ENCODE results near the gene LRRIQ4. TPM values are rescaled to one million over a fixed set of nuclear protein-coding genes. Genes with fewer than 3 reads are reported as not detected.

Gene LRRIQ4
- total RNA-seq, 4 donors from 2014 or later, result not detected

- H3K36me3 ChIP-seq, result peaks cover 8 to 78% of the 10 kb centered on the region in 2 donors
- no peak for TF ChIP-seq POLR2AphosphoS5 (IDR thresholded peaks at IDR 0.05)
- TF ChIP-seq EP300 (IDR thresholded peaks at IDR 0.05), result no peak
- TF ChIP-seq, protein P1, sequence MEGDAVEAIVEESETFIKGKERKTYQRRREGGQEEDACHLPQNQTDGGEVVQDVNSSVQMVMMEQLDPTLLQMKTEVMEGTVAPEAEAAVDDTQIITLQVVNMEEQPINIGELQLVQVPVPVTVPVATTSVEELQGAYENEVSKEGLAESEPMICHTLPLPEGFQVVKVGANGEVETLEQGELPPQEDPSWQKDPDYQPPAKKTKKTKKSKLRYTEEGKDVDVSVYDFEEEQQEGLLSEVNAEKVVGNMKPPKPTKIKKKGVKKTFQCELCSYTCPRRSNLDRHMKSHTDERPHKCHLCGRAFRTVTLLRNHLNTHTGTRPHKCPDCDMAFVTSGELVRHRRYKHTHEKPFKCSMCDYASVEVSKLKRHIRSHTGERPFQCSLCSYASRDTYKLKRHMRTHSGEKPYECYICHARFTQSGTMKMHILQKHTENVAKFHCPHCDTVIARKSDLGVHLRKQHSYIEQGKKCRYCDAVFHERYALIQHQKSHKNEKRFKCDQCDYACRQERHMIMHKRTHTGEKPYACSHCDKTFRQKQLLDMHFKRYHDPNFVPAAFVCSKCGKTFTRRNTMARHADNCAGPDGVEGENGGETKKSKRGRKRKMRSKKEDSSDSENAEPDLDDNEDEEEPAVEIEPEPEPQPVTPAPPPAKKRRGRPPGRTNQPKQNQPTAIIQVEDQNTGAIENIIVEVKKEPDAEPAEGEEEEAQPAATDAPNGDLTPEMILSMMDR (IDR thresholded peaks at IDR 0.05), result no peak
- no peak for TF ChIP-seq POLR2A (IDR thresholded peaks at IDR 0.05)
These were observed 34.8 kb upstream of the LRRIQ4 start for GRCh38 chr3:169777822-169778221.

GRCh38 chr3:169780742-169781141, 31.9 kb upstream of the LRRIQ4 start:
- Histone ChIP-seq H3K4me3 (no peak overlapping the region), H3K27me3 (no peaks in the 10 kb centered on the region), H3K36me3 (peaks cover 18 to 96% of the 10 kb centered on the region in 2 donors), H3K4me1 (peaks cover 0 to 25% (median 3%) of the 10 kb centered on the region in 3 donors), H3K9me3 (no peaks in the 10 kb centered on the region), H3K27ac (no peak overlapping the region)
- no peak for ATAC-seq
- no peak for TF ChIP-seq POLR2A (IDR thresholded peaks at IDR 0.05)
- no peak for TF ChIP-seq POLR2AphosphoS5 (IDR thresholded peaks at IDR 0.05)
- TF ChIP-seq, protein P1 (IDR thresholded peaks at IDR 0.05), result no peak
- TF ChIP-seq EP300 (IDR thresholded peaks at IDR 0.05), result no peak
- WGBS, 2 donors (ENCODE audit: low coverage in 1 of 2), result 61 to 82% methylated on average over 2 of the region's 2 CpGs

More at GRCh38 chr3:169777822-169778221, 34.8 kb upstream of the LRRIQ4 start:
- H3K9me3 ChIP-seq, result no peaks in the 10 kb centered on the region
- H3K4me3 ChIP-seq, result no peak overlapping the region
- ATAC-seq, result no peak
- H3K27me3 ChIP-seq, result no peaks in the 10 kb centered on the region
- no peak overlapping the region for H3K27ac ChIP-seq
- peaks cover 6 to 47% (median 22%) of the 10 kb centered on the region in 3 donors for H3K4me1 ChIP-seq
- 80% methylated on average over 3 of the region's 4 CpGs; no CpG with 5 or more reads in 1 of the 2 donors for WGBS, 2 donors (ENCODE audit: low coverage in 1 of 2)

DNA sequence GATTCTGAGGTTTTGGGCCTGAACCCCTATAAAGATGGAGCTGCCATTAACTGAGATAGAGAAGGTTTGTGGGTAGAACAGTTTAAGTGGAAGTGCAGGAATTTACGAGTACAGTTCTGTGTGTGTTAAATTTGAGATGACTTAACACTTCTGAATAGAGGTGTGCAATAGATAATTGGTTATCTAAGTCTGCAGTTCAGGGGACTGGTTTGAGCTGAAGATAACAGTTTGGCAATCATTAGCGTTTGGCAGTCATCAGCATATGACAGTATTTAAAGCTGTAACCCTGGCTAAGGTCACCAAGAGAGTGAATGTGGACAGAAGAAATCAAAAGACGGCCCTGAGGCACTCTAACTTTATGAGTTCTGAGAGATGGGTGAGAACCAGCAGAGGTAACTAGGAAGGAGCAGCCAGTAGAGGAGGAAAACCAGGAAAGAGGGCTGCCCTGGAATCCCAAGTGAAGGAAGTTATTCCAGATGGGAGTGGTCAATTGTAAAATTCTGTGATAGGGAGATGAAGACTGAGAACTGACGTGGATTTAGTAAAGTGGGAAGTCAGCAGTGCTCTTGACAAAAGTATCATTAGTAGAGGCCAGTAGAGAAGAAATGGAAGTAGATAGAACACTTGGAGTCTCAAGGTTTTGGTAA, 31.3 kb upstream of the LRRIQ4 start:
- no peaks in the 10 kb centered on the region for H3K9me3 ChIP-seq
- H3K4me1 ChIP-seq, result peaks cover 0 to 19% (median 0%) of the 10 kb centered on the region in 3 donors
- peaks cover 18 to 97% of the 10 kb centered on the region in 2 donors for H3K36me3 ChIP-seq
- WGBS, 2 donors (ENCODE audit: low coverage in 1 of 2), result 80 to 90% methylated on average over 2 to 4 of the region's 4 CpGs
- no peak for ATAC-seq
- no peak overlapping the region for H3K27ac ChIP-seq
- no peaks in the 10 kb centered on the region for H3K27me3 ChIP-seq
- TF ChIP-seq POLR2AphosphoS5 (IDR thresholded peaks at IDR 0.05) (no peak), EP300 (IDR thresholded peaks at IDR 0.05) (no peak), POLR2A (IDR thresholded peaks at IDR 0.05) (no peak)
- TF ChIP-seq, protein P1 (IDR thresholded peaks at IDR 0.05), result no peak
- H3K4me3 ChIP-seq, result no peak overlapping the region

DNA sequence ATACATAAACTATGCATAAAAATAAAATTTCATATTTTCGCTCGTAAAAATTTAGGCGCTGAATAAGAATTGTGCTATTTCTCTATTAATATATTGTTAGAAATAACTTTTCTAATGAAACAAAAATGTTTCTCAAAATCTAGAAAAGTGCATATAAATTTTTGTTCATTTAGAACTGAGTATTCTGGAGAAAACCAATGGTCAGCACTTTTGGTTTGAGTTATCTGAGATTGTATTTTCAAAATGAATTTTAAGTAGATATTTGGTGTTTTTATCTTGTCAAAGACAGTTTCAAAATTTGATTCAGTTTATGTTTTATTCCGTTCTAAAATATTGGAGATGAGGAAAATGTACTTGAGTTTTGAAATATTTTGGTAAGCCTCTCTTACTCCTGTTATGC, 25.6 kb upstream of the LRRIQ4 start:
- Histone ChIP-seq H3K4me1 (no peaks in the 10 kb centered on the region), H3K27me3 (no peaks in the 10 kb centered on the region), H3K27ac (no peak overlapping the region), H3K36me3 (peaks cover 15 to 94% of the 10 kb centered on the region in 2 donors), H3K9me3 (no peaks in the 10 kb centered on the region), H3K4me3 (no peak overlapping the region)
- TF ChIP-seq POLR2A (IDR thresholded peaks at IDR 0.05) (no peak), POLR2AphosphoS5 (IDR thresholded peaks at IDR 0.05) (no peak), EP300 (IDR thresholded peaks at IDR 0.05) (no peak)
- TF ChIP-seq, protein P1 (IDR thresholded peaks at IDR 0.05), result no peak
- WGBS, 2 donors (ENCODE audit: low coverage in 1 of 2), result 95 to 100% methylated on average over 4 of the region's 4 CpGs
- no peak for ATAC-seq

- no peak for ATAC-seq
- no peaks in the 10 kb centered on the region for H3K4me1 ChIP-seq
These were observed 24.9 kb upstream of the LRRIQ4 start for GRCh38 chr3:169787791-169788190.

More at GRCh38 chr3:169787791-169788190, 24.9 kb upstream of the LRRIQ4 start:
- Histone ChIP-seq H3K27me3 (no peaks in the 10 kb centered on the region), H3K4me3 (no peak overlapping the region), H3K9me3 (no peaks in the 10 kb centered on the region), H3K27ac (no peak overlapping the region), H3K36me3 (peaks cover 15 to 94% of the 10 kb centered on the region in 2 donors)
- no peak for TF ChIP-seq POLR2AphosphoS5 (IDR thresholded peaks at IDR 0.05)
- no peak for TF ChIP-seq POLR2A (IDR thresholded peaks at IDR 0.05)
- TF ChIP-seq, protein P1 (IDR thresholded peaks at IDR 0.05), result no peak
- TF ChIP-seq EP300 (IDR thresholded peaks at IDR 0.05), result no peak
- 81 to 92% methylated on average over 1 of the region's 1 CpG for WGBS, 2 donors (ENCODE audit: low coverage in 1 of 2)
